Calu3 (cell line): ENCODE measurements around the gene LIPC. TPM values are rescaled to one million over a fixed set of nuclear protein-coding genes. Genes with fewer than 3 reads are reported as not detected.

Source experiments
- BruUV-seq: library from RNA; stranded (reverse); fragments of 400-500 nt; replicated peaks from 2 replicates; lab custom pipeline; 2021; lab: Mats Ljungman, UMichigan
- CTCF ChIA-PET: fragments of 300-600 bp; sonication (Branson Sonifier 250); formaldehyde crosslinking; loops from one replicate; lab custom pipeline; 2022; ENCODE audit warnings: antibody characterized with exemption; lab: Charles Lee
- DNase-seq: peaks from one replicate; pipeline ENCODE4 v3.0.0; 2022
- H3K27ac Mint-ChIP-seq: one replicate; pipeline ENCODE4 v1.8.0; 2022; ENCODE audit warnings: mixed read lengths; ENCODE audit not compliant: unreplicated experiment
- H3K27me3 Mint-ChIP-seq: one replicate; pipeline ENCODE4 v1.8.0; 2022; ENCODE audit warnings: mixed read lengths; ENCODE audit not compliant: unreplicated experiment
- H3K36me3 Mint-ChIP-seq: one replicate; pipeline ENCODE4 v1.8.0; 2022; ENCODE audit warnings: mild to moderate bottlenecking, moderate library complexity, mixed read lengths; ENCODE audit not compliant: insufficient read depth, unreplicated experiment
- H3K4me1 Mint-ChIP-seq: one replicate; pipeline ENCODE4 v1.8.0; 2022; ENCODE audit warnings: mild to moderate bottlenecking, low read depth, mixed read lengths; ENCODE audit not compliant: unreplicated experiment
- H3K4me3 Mint-ChIP-seq: one replicate; pipeline ENCODE4 v1.8.0; 2022; ENCODE audit warnings: mild to moderate bottlenecking, low read depth, moderate library complexity, mixed read lengths; ENCODE audit not compliant: unreplicated experiment
- H3K9me3 Mint-ChIP-seq: one replicate; pipeline ENCODE4 v1.8.0; 2022; ENCODE audit warnings: low read depth, mixed read lengths; ENCODE audit not compliant: unreplicated experiment
- CTCF ChIP-seq: fragments of 200-600 bp; IDR thresholded peaks from one replicate; pipeline ENCODE4 v1.8.0; 2022; ENCODE audit warnings: antibody characterized with exemption; ENCODE audit not compliant: unreplicated experiment
- intact Hi-C: fragments of 100-400 bp; cut with micrococcal nuclease; formaldehyde crosslinking; loops from one replicate; pipeline ENCODE4 v1.10.0; 2022; ENCODE audit not compliant: unreplicated experiment
- total RNA-seq: library from RNA; stranded (reverse); gene quantifications from 2 replicates; pipeline ENCODE4 v1.2.3, GENCODE V29; 2022

LIPC gene
- total RNA-seq, 1 experiment from 2014 or later: not detected

GRCh38 chr15:58546635-58547627, 115.1 kb downstream of the LIPC start:
- H3K4me3 Mint-ChIP-seq: peak overlapping the region; percentile 29
- H3K27ac Mint-ChIP-seq: peak overlapping the region; percentile 69
- peaks cover 34% of the 10 kb centered on the region for H3K4me1 Mint-ChIP-seq
- CTCF ChIA-PET: interaction anchor here (0.5 to 1.3 kb wide), 12 partner anchors 8 to 277 kb away, joined by 3 to 6 read pairs (median 4); no protein-coding TSS in a partner anchor
- peak; percentile 79 for DNase-seq
- no peak for TF ChIP-seq CTCF
- intact Hi-C loops: loop anchor here (5.0 kb wide), 1 partner anchor 75 kb away; no protein-coding TSS in a partner anchor
- no peaks in the 10 kb centered on the region for H3K9me3 Mint-ChIP-seq
- no peaks in the 10 kb centered on the region for H3K27me3 Mint-ChIP-seq
- peaks cover 10% of the 10 kb centered on the region for H3K36me3 Mint-ChIP-seq
- no TSS peak for BruUV-seq

- no peak for TF ChIP-seq CTCF
- Mint-ChIP-seq H3K4me3 (peak overlapping the region; percentile 29), H3K9me3 (no peaks in the 10 kb centered on the region), H3K36me3 (peaks cover 10% of the 10 kb centered on the region), H3K4me1 (peaks cover 43% of the 10 kb centered on the region), H3K27me3 (no peaks in the 10 kb centered on the region), H3K27ac (peak overlapping the region; percentile 69)
- CTCF ChIA-PET: interaction anchor here (0.8 to 1.3 kb wide), 8 partner anchors 9 to 278 kb away, joined by 3 to 6 read pairs (median 4); no protein-coding TSS in a partner anchor
- no TSS peak for BruUV-seq
- no peak for DNase-seq
- intact Hi-C loops: loop anchor here (5.0 kb wide), 1 partner anchor 75 kb away; no protein-coding TSS in a partner anchor
Observed at GRCh38 chr15:58547628-58548307, 116.0 kb downstream of the LIPC start.

GRCh38 chr15:58548308-58549012, 116.7 kb downstream of the LIPC start:
- H3K9me3 Mint-ChIP-seq: no peaks in the 10 kb centered on the region
- no peak overlapping the region for H3K4me3 Mint-ChIP-seq

More at GRCh38 chr15:58548308-58549012, 116.7 kb downstream of the LIPC start:
- no TSS peak for BruUV-seq
- intact Hi-C loops: loop anchor here (5.0 kb wide), 1 partner anchor 76 kb away; no protein-coding TSS in a partner anchor
- no peak for DNase-seq
- H3K27me3 Mint-ChIP-seq: no peaks in the 10 kb centered on the region
- H3K36me3 Mint-ChIP-seq: peaks cover 10% of the 10 kb centered on the region
- no peak for TF ChIP-seq CTCF
- H3K4me1 Mint-ChIP-seq: peaks cover 45% of the 10 kb centered on the region
- peak overlapping the region; percentile 69 for H3K27ac Mint-ChIP-seq
- CTCF ChIA-PET: no interaction called here
